ENCODE results near the gene APOO.

DNA sequence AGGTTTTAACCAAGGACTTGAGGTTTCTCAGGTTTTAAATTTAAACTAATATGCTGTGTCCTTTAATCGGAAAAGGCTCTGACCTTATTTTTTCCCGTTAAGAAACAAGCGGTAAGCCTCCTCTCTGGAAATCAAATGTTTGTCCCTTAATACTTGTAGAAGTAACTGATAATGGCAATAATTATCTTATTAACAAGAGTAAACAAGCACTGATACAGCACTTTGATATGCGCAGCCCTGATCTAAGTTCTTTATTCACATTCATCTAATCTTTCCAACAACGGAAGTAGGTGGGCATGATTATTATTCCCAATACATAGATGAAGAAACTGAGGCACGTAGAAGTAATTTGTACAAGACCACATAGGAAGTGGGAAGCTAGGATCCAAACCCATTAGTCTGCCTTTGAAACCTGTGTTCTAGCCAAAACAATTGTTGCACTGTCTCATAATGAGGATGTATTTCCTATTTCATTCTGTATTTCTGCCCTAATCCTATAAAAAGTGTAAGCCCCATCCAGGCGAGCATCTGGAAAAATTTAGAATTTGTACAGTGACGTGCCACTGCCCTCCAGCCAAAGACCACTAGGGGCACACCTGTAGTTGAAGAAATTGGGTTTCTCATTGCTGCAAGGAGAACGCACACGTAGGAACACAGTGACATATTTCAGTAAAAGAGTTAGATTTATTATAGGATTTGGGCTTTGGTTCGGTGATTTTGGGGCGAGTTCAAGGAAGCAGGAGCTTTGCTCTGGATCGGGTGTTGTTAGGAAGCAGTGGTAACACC, 674 bp upstream of the APOO start:
- TF ChIP-seq MAX (IDR thresholded peaks at IDR 0.05) (no peak), USF2 (IDR thresholded peaks at IDR 0.05) (no peak), CTCF (IDR thresholded peaks at IDR 0.05) (no peak; the same call in 2 of the 3 replicates), POLR2A (IDR thresholded peaks at IDR 0.05; ENCODE audit: low read length) (no peak)
